Subcutaneous adipose tissue (tissue), 4 donors: Measurements from ENCODE around the gene WIPF1. TPM values are rescaled to one million over a fixed set of nuclear protein-coding genes. Genes with fewer than 3 reads are reported as not detected.

Experiments
- CTCF ChIP-seq: fragments of 450-650 bp; IDR thresholded peaks from one replicate; pipeline ENCODE4 v1.5.1; 2016; ENCODE audit warnings: low read depth, mild to moderate bottlenecking, control low read depth, antibody characterized with exemption, moderate library complexity
- total RNA-seq, 4 donors: library from RNA; depleted of rRNA; stranded (reverse); fragments of >200 nt; gene quantifications; one replicate each; pipeline ENCODE4 v1.1.0, GENCODE V29; 2016

Gene WIPF1
- total RNA-seq, 4 donors from 2014 or later, result 44.7 to 81.3 (median 57.2) TPM

DNA sequence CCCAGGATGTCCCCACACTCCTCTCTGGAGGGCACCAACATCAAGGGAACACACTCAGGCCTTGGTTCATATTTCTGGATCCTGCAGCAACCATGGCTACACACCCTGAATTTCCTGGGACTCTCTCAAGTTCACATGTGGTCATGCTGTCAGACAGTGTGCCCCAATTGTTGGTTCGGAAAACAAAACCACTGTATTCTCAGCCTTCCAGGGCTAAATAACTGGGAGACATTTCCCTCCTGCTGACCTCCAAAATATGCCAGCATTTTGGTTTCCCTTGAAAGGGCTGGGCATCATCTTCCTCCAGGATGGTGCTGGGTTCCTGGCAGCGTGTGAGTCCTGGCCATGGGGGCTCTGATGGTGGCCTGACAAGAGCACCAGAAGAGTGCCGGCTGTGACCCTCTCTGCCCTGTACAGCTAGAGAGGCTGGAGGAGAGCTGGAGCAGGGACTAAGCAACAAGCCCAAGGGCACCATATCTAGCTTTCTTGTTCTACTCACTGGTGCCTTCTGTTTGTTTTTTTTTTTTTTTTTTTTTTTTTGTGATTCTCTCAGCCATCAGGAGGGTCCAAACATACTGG lies 37.5 kb upstream of the WIPF1 start:
- no peak for TF ChIP-seq CTCF

DNA sequence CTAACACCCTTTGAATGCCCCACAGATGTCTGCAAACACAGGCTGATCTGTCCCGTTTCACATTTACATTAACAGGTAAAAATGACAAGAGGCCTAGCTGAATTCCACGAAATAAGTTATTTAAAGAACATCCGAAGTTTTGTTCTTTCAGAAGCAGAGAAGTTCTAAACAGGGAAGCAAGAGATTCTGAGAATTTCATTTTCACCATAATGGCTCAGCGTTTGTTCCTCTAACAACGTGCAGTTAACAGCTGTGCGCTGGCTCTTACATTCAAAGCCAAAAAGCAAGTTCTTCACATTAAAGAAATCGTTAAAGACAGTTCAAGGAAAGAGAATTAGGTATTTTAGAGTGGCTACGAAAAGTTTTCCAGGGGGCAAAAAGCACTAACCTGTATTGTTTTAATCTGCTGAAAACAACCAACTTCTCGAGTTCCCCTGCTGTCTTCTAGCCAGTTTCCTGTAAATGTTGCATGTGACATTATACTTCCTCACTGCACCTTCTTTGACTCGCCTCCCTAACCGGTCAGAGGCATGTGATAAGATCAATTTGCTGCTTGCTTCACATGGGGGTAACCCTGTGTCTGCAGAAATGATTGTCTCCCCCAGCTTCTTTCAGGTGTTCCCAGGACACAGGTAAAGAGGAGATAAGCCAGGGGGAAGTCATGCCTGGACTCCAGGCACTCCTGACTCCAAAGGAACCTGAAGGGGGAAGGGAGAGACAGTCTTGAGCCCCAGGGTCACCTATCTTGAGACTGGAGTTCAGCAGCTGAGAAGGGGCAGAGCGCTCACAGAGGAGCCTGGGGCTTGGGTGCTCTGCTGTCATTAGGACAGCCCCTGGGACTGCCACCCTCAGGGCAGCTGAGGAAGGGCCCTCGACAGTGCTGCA lies 36.8 kb upstream of the WIPF1 start:
- no peak for TF ChIP-seq CTCF

DNA sequence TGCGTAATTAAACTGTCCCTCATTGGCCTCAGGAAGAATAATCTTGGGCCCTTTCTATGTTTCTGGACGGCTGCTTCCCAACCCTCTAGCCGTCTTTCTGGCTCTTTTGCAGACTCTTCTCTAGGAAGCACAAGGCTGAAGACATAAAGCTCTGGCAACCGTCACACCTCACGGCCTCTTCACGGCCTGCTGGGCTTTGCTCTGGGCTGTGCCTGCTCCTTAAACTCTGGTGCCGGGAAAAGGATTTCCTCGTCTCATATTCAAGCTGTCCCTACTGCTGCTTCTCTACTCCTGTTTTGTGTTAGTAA lies 36.0 kb upstream of the WIPF1 start:
- TF ChIP-seq CTCF, result no peak

DNA sequence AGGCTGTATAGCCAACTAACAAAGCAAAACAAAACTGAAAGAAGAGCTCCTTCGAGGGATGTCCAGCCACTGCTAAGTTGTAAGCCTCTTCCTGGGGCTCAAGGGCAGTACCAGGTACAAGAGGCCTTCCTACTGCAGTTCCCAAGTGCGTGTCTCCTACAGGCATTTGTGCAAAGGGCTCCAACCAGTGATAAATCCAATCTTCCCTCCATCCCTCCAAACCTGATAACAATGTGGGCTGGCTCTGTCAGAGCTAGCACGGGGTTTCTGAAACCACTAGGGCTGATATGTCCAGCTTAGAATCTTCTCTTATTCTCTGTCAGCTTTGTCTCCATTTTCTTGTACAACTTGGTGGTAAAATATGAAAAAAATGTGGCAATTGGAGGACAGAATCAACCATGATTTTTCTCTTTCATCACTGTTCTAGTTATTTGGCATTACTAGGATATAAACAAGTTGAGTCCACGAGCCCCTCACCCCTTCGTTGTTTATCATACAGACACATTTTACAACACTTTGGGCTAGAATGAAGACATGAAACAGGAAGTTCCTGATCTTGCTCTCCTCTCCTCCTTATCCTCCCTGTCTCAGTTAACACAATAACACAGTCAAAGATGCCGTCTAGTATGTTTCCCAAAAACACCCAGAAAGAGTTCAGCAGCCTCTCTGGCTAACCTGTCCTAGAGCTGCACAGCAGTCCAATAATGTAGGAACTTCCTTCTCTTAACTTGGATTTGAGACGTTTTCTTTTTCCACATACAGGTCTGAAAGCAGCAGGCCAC lies 35.4 kb upstream of the WIPF1 start:
- TF ChIP-seq CTCF, result no peak

DNA sequence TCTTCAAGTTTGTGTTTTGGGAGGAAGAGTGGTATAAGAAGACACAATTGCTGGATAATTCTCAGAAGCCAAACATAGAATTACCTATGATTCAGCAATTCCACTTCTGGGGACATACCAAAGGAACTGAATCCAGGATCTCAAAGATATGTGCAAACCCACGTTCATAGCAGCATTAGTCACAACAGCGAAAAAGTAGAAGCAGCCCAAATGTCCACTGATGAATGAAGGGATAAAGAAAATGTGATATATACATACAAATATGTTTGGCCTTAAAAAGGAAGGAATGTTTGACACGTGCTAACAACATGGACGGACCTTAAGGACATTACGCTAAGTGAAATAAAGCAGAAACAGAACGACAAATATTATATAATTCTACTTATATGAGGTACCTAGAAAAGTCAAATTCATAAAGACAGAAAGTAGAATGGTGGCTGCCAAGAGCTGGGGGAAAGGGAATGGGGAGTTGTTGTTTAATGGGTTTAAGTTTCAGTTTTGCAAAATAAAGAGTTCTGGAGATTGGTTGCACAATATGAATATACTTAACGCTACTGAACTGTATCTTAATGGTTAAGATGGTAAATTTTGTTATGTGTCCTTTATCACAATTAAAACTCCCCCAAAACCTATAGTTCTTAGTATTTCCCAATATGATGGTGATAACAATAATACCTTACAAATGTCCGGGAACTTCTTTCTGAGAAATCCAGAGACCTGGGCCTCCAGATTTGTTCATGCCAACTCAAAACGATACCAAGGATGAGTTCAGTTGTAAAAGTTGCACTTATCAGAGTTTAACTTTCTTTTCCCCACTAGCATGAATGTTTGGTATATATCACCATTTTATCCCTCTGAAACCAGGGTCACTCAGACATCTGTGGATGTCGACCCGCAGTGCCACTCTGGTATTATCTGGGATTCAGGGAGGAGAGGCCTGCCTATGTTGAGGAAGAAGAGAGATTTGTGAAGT lies 33.7 kb upstream of the WIPF1 start:
- TF ChIP-seq CTCF, result no peak

DNA sequence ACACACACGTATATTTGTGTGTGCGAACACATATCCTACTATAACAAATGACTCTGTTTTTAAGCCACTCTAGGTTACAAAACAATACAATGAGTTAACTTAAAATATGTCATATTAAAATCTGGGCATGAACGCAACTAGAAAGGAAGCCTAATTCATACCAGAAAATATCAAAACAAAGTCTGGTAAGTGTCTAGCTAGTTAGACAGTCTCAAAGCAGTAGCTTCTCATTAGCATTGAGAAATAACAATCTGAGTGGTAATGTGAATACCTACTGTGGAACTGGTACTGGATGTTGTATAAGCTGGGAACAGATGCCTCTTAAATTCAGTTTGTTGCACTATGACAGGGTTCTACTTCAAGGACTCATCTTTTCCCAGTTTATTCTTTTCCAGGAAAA lies 32.5 kb upstream of the WIPF1 start:
- TF ChIP-seq CTCF, result no peak
